Limb (tissue), 2 donors: ENCODE results near the gene NSMF.

Experiments
- DNase-seq, 2 donors: peaks; one replicate each; pipeline ENCODE4 v3.0.0-alpha.2; 2016; ENCODE audit errors: extremely low spot score in 2 of 2

Gene NSMF

GRCh38 chr9:137448602-137448962 lies 10.6 kb downstream of the NSMF start:
- no peak for DNase-seq

- DNase-seq, result no peak
These were observed 11.2 kb downstream of the NSMF start for GRCh38 chr9:137447722-137448601.

- DNase-seq, result no peak
These were observed 12.2 kb downstream of the NSMF start for GRCh38 chr9:137446851-137447471.

DNA sequence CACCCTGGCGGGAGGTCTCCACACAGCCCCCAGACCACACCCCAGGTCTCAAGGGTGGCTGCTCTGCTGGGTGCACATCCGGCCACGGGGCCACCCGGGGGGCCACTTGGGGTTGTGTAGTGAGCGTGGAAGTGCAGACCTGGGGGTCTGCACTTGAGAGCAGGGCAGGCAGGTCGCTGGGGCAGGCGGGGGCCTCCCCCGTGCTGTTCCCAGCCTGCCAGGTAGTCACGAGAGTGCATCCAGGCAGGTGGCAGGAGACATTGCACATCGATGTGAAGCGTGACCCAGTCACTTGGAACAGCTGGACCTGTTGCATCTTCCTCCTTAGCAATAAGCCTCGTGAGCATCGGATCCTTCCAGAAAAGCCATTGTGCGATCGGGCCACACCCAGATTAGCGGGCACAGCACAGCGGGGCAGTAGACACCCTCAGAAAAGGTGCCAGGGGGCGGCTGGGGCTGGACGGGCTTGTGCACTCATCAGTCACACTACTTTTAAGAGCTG lies 13.2 kb downstream of the NSMF start:
- DNase-seq, result no peak

GRCh38 chr9:137445275-137445807 lies 13.8 kb downstream of the NSMF start:
- peak in 1 of 2 donors; percentile 81 for DNase-seq

DNA sequence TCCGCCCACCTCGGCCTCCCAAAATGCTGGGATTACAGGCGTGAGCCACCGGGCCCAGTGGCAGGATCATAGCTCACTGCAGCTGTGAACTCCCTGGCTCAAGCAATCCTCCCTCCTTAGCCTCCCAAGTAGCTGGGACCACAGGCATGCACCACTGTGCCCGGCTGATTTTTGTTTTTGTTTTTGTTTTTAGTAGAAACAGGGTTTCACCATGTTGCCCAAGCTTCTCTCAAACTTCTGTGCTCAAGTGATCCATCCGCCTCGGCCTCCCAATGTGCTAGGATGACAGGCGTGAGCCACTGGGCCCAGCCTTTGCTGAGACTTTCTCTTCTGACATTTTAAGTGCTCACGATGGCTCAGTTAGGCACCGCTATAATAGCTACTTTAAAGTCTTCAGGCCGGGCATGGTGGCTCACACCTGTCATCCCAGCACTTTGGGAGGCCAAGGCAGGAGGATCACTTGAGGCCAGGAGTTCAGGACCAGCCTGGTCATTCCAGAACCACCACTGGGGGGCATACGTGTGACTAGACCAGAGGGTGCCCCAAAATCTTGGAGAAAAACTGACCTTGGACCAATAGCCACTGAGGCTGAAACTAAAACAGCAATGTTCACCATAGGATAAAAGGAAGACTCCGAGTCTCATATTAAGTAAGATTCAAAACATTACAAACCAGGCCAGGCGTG lies 14.9 kb downstream of the NSMF start:
- no peak for DNase-seq

- DNase-seq, result no peak
These were observed 17.2 kb downstream of the NSMF start for GRCh38 chr9:137441935-137442321.

DNA sequence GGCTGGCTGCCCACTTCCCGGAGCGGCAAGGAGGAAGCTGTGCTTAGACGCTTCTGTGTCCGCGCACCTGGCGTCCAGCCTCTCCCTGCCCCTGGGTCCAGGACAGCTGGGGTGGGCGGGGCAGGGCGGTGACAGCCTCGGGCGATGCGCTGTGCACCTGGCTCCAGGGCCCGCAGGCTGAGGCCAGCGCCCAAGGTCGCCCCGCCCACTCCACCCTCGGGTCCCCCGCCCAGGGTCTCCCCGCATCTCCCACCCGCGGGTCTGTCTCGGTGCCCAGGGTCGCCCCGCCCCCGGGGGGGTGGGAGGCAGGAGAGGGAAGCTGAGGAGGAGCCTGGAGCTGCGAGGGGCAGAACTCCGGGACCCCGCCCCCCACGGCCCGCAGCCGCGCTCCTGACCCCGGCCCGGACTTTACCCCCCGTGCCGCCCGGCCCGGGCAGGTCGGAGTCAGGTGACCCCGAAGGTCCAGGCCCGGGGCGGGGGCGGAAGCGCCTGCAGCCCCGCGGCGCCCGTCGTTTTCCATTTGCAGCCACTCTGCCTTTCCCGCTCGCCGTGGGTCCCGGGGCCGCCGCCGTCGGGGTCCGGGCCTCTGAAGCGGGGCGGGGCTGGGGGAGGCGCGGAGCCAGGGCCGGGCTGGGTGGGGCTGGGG lies 17.7 kb downstream of the NSMF start, which contains the start of gene ENTPD8:
ENTPD8 (minus strand) TSS at position 69 of the 646 bp plus-strand sequence. CDS start 3,072 bp downstream, outside the sequence.
- DNase-seq, result peak in 1 of 2 donors; percentile 74

- DNase-seq, result no peak
These were observed 19.9 kb downstream of the NSMF start for GRCh38 chr9:137439158-137439714.

DNA sequence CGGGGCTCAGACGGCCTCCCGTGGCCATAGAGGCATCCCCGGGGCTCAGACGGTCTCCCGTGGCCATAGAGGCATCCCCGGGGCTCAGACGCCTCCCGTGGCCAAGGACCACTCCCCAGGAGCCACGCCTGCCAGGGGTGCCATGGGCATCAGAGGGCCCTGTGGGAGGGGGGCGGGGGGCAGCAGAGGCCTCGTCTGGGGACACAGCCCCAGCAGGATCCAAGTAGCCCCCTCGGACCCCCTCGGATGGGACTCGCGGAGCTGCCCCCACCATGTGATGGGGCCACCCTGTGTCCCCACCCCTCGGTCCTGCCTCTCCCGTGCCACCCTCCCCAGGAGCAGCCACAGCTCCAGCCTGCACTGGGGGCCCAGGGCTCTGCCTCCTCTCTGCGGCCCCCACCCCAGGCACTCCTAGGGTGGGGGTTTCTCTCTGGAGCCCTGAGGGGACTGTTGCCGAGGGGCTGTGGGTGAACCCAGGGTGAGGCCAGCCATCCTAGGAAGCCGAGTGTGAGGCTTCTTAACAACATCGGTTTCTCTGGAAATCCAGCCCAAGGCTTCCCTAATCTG lies 20.5 kb downstream of the NSMF start:
- no peak for DNase-seq

DNA sequence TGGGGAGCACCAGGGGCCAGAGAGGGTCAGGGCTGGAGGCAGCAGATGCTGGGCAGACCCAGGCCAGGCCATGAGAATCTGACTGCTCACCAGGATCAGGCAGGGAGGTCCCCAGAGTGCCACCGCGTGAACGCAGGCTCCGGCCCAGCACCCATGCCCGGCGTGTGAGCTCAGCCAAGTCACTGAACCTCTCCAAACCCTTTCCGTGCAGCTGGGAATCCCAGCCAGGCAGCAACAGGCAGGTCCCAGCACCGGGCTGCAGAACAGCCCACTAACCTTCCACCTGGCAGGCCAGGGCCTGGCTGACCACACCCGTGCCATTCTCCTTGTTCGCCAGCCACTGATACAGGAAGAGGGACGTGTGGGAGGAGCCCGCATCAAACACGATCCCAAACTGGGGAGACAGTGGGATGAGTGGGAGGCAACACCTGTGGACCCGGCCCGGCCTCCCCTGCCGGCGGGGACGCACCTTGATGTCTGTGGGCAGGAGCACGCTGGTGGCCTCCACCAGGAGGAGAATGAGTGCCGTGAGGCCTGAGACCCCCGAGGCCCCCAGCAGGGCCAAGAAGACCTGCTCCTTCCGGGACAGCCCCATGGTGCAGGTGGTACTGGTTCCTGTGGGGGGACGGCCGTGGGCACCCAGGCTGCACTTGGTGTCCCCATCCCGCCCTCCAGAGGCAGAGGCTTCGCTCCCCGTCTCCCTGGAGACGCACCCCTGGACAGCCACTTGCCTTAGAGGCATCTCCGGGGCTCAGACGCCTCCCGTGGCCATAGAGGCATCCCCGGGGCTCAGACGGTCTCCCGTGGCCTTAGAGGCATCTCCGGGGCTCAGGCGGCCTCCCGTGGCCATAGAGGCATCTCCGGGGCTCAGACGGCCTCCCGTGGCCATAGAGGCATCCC lies 21.2 kb downstream of the NSMF start:
- DNase-seq, result no peak

GRCh38 chr9:137436761-137437600 lies 22.2 kb downstream of the NSMF start:
- DNase-seq, result no peak

DNA sequence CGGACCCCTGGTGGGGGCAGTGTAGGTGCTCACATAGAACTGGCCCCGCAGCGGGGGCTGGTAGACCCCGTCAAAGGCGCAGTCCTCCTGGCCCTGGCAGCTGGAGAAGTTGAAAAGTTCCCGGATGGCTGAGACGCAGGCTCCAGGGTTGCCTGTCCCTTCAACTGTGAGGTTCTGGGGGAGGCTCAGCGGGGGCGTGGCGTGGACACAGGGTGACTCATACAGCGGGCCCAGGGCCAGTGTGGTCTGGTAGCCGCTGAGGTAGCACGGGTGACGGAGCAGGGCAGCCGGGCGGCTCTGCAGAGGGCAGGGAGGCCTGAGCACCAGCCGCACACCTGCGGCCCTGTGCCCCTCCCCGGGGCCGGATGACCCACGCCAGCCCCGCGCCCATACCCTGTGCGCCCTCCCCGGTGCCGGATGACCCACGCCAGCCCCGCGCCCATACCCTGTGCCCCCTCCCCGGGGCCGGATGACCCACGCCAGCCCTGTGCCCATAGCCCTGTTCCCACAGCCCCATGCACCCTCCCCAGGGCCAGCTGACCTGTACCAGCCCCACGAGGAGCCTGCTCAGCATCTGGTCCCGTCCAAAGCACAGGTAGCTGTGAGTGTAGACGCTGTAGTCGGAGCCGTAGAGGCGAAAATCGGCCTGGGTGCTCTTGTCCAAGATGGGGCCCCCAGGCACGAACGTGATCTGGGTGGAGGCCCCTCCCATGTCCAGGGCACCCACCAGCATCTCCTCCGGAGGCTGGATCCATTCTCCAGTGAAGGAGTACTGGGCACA lies 23.0 kb downstream of the NSMF start:
- no peak for DNase-seq

DNA sequence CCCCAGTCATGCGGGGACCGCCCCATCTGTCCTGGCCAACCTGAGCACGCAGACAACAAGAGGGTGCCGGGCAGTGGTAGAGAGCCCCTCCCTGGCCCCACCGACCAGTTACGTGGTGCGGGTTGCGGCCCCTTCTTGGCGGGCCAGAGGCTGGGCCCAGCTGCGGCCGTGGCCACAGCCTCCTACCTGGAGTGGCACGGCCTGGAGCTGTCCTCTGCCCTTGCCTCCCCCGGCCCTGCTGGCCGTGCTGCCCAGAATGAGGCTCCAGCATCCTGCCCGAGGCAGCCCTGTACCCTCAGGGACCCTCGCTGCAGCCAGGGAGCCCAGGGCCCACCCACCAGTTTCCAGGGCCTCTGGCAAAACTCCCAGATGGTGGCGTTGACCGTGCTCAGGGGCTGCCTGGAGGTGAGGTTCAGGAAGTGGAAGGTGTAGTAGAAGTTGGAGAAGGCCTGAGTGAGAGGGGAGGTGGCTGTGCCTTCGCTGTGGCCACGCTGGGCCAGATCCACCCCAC lies 23.7 kb downstream of the NSMF start:
- DNase-seq, result no peak

DNA sequence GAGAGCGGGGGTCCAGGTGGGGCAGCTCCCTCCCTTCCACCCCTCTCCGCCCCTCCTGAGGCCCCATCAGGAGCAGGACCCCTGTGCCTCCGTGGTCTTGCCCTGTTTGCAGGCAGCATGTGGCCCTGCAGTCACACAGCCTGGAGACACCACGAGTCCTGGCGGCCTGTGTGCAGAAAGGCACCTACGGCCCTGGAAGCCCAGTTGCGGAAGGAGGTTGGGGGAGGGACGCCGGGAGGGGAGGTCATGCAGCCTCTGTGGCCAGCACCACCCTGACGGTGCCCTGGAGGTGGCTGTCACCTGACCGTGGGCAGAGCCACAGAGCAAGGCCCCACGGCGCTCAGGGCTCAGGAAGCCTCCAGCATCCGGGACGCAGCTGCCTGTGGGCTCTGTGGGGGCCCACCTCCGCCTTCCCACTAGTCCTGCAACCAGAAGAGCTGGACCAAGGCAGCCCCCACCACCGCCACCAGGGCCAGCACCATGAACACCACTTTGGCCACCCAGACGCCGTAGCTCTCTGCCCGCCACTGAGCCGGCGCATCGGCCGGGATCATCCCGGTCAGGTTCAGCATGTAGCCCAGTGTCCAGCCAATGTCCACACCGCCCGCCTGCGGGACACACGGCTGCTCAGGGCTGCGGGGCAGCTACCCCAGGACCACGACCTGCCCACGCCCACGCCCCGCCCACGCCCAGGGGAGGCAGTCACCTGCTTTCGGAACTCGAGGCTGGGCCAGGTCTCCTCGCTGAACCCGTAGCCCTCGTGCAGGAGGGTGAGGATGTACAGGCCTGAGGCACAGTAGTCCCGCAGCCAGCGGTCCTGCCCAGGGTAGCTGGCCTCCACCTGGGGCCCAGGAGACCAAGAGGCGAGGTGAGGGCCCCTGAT lies 24.4 kb downstream of the NSMF start:
- no peak for DNase-seq

DNA sequence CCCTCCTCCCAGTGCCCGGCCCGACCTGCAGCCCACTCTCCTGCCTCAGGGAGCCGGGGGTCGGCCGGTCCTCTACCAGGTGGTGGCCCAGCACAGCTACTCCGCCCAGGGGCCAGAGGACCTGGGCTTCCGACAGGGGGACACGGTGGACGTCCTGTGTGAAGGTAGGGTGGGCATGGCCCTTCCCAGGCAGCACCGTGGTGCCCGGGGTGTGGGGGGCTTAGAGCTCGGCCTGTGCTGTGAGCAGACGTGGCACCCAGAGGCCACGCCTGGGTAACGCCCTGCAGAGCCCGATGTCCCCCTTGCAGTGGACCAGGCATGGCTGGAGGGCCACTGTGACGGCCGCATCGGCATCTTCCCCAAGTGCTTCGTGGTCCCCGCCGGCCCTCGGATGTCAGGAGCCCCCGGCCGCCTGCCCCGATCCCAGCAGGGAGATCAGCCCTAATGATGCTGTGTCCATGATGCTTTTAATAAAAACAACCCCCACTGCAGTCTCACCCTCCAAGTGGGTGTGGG lies 25.2 kb downstream of the NSMF start:
- no peak for DNase-seq
